Measurements from ENCODE around the gene THAP5.

The THAP5 gene

GRCh38 chr7:108581655-108582491, 12.4 kb upstream of the THAP5 start:
- no peak for DNase-seq
- no peak for TF ChIP-seq CTCF (IDR thresholded peaks at IDR 0.05; ENCODE audit: low read depth, low read length)
- no peaks in the 10 kb centered on the region for H3K27me3 ChIP-seq (ENCODE audit: insufficient read depth, low read depth, severe bottlenecking)
- peaks cover 4% of the 10 kb centered on the region for H3K9me3 ChIP-seq (ENCODE audit: severe bottlenecking)
- H3K27ac ChIP-seq, result no peak overlapping the region
- H3K4me3 ChIP-seq (ENCODE audit: low read depth, low read length), result no peak overlapping the region
- H3K36me3 ChIP-seq, result no peaks in the 10 kb centered on the region

- no peak for TF ChIP-seq CTCF (IDR thresholded peaks at IDR 0.05; ENCODE audit: low read depth, low read length)
- Histone ChIP-seq H3K36me3 (no peaks in the 10 kb centered on the region; the same call in 1 of the 2 replicates), H3K9me3 (ENCODE audit: severe bottlenecking) (peaks cover 4% of the 10 kb centered on the region), H3K27me3 (ENCODE audit: insufficient read depth, low read depth, severe bottlenecking) (no peaks in the 10 kb centered on the region), H3K27ac (no peak overlapping the region), H3K4me3 (ENCODE audit: low read depth, low read length) (no peak overlapping the region)
- DNase-seq, result no peak
Measured at GRCh38 chr7:108580298-108580697, 10.8 kb upstream of the THAP5 start.

- Histone ChIP-seq H3K27ac (no peak overlapping the region), H3K27me3 (ENCODE audit: insufficient read depth, low read depth, severe bottlenecking) (no peaks in the 10 kb centered on the region), H3K36me3 (peaks cover 10% of the 10 kb centered on the region), H3K4me3 (ENCODE audit: low read depth, low read length) (no peak overlapping the region), H3K9me3 (ENCODE audit: severe bottlenecking) (peaks cover 4% of the 10 kb centered on the region)
- TF ChIP-seq CTCF (IDR thresholded peaks at IDR 0.05; ENCODE audit: low read depth, low read length), result no peak
- no peak for DNase-seq
Measured at GRCh38 chr7:108578937-108579336, 9.4 kb upstream of the THAP5 start.

- Histone ChIP-seq H3K4me3 (ENCODE audit: low read depth, low read length) (no peak overlapping the region), H3K27ac (no peak overlapping the region), H3K9me3 (ENCODE audit: severe bottlenecking) (peaks cover 4% of the 10 kb centered on the region), H3K36me3 (peaks cover 27% of the 10 kb centered on the region), H3K27me3 (ENCODE audit: insufficient read depth, low read depth, severe bottlenecking) (no peaks in the 10 kb centered on the region)
- TF ChIP-seq CTCF (IDR thresholded peaks at IDR 0.05; ENCODE audit: low read depth, low read length), result no peak
- DNase-seq, result no peak
Measured at GRCh38 chr7:108576116-108576515, 6.6 kb upstream of the THAP5 start.

GRCh38 chr7:108575156-108575555, 5.7 kb upstream of the THAP5 start:
- no peak for TF ChIP-seq CTCF (IDR thresholded peaks at IDR 0.05; ENCODE audit: low read depth, low read length)
- Histone ChIP-seq H3K27me3 (ENCODE audit: insufficient read depth, low read depth, severe bottlenecking) (no peaks in the 10 kb centered on the region), H3K9me3 (ENCODE audit: severe bottlenecking) (peaks cover 4% of the 10 kb centered on the region), H3K36me3 (peaks cover 27% of the 10 kb centered on the region), H3K27ac (no peak overlapping the region), H3K4me3 (ENCODE audit: low read depth, low read length) (no peak overlapping the region)
- DNase-seq, result no peak

- no peaks in the 10 kb centered on the region for H3K27me3 ChIP-seq (ENCODE audit: insufficient read depth, low read depth, severe bottlenecking)
- no peak for TF ChIP-seq CTCF (IDR thresholded peaks at IDR 0.05; ENCODE audit: low read depth, low read length)
- peaks cover 27% of the 10 kb centered on the region for H3K36me3 ChIP-seq
- H3K27ac ChIP-seq, result no peak overlapping the region
- DNase-seq, result no peak
- H3K9me3 ChIP-seq (ENCODE audit: severe bottlenecking), result no peaks in the 10 kb centered on the region
- H3K4me3 ChIP-seq (ENCODE audit: low read depth, low read length), result no peak overlapping the region
Measured at GRCh38 chr7:108572480-108572879, 3.0 kb upstream of the THAP5 start.

Data from WERI-Rb-1 (cell line).